Panc1 (cell line): ENCODE measurements around the gene FBXL19. TPM values are rescaled to one million over a fixed set of nuclear protein-coding genes. Genes with fewer than 3 reads are reported as not detected.

Experiments
- ATAC-seq: fragments of 200-7000 bp; cut with Tn5 transposase; 2 replicates; pipeline ENCODE4 v1.9.1; 2020; ENCODE audit warnings: mild to moderate bottlenecking, moderate library complexity
- BruUV-seq: library from RNA; stranded (reverse); fragments of 400-500 nt; replicated peaks from 2 replicates; lab custom pipeline; 2021; lab: Mats Ljungman, UMichigan
- CTCF ChIA-PET: fragments of 300-600 bp; sonication (Branson Sonifier 250); formaldehyde crosslinking; loops from one replicate; lab custom pipeline; 2022; ENCODE audit warnings: antibody characterized with exemption; lab: Charles Lee
- POLR2A ChIA-PET: fragments of 300-600 bp; sonication (Branson Sonifier 250); formaldehyde crosslinking; loops from one replicate; lab custom pipeline; 2022; ENCODE audit warnings: antibody characterized with exemption; lab: Charles Lee
- DNase-seq: peaks from one replicate; pipeline ENCODE4 v3.0.0-alpha.2; 2010; ENCODE audit warnings: low read depth, low spot score
- H3K27ac ChIP-seq: 2 replicates; pipeline ENCODE4 v1.5.1; 2011; ENCODE audit warnings: mild to moderate bottlenecking, low read length, inconsistent platforms
- H3K27me3 ChIP-seq: fragments of 200-500 bp; sonication (Bioruptor generic); 2 replicates; pipeline ENCODE4 v1.6.0; 2014; ENCODE audit warnings: low read length, inconsistent platforms; ENCODE audit not compliant: control insufficient read depth, insufficient read depth
- H3K36me3 ChIP-seq: fragments of 200-500 bp; sonication (Bioruptor generic); 2 replicates; pipeline ENCODE4 v1.5.1; 2014; ENCODE audit warnings: inconsistent platforms, mild to moderate bottlenecking, low read length, moderate library complexity; ENCODE audit not compliant: control insufficient read depth, insufficient read depth
- H3K4me1 ChIP-seq: 2 replicates; pipeline ENCODE4 v1.5.1; 2011; ENCODE audit warnings: inconsistent platforms, mild to moderate bottlenecking, low read length, moderate library complexity; ENCODE audit not compliant: control insufficient read depth, insufficient read depth
- H3K4me3 ChIP-seq, 2 experiments: 2 replicates each; pipeline ENCODE4 v1.5.1; 2011 to 2012; ENCODE audit warnings: low read depth in 2 of 2, low read length in 2 of 2, mild to moderate bottlenecking in 2 of 2, inconsistent platforms in 1 of 2, moderate library complexity in 1 of 2
- H3K9me3 ChIP-seq: fragments of 200-500 bp; sonication (Bioruptor generic); 2 replicates; pipeline ENCODE4 v1.5.1; 2014; ENCODE audit warnings: low read depth, mild to moderate bottlenecking, inconsistent platforms, low read length, moderate library complexity; ENCODE audit not compliant: control insufficient read depth, insufficient read depth
- POLR2AphosphoS5 ChIP-seq: IDR thresholded peaks from 2 replicates; pipeline ENCODE4 v1.6.1; 2012; ENCODE audit warnings: mild to moderate bottlenecking, low read depth, low read length, moderate library complexity
- SIN3A ChIP-seq: IDR thresholded peaks from 2 replicates; pipeline ENCODE4 v1.6.1; 2012; ENCODE audit warnings: low read depth, mild to moderate bottlenecking, low read length, moderate library complexity, borderline replicate concordance; ENCODE audit not compliant: insufficient read depth
- TCF7L2 ChIP-seq: IDR thresholded peaks from 2 replicates; pipeline ENCODE4 v1.6.1; 2011; ENCODE audit warnings: mild to moderate bottlenecking, low read depth, low read length, inconsistent platforms
- in situ Hi-C: cut with HindIII; loops from 2 replicates; pipeline ENCODE4 v1.10.0; 2016; ENCODE audit warnings: low sequenced_read_pairs, low pct_unique_long_range_greater_than_20kb
- intact Hi-C: fragments of 100-400 bp; cut with micrococcal nuclease; formaldehyde crosslinking; loops from one replicate; pipeline ENCODE4 v1.10.0; 2022; ENCODE audit not compliant: unreplicated experiment
- total RNA-seq: library from RNA; stranded (reverse); gene quantifications from one replicate; pipeline ENCODE4 v1.2.1, GENCODE V29; 2021; ENCODE audit not compliant: unreplicated experiment
- TF ChIP-seq, protein P1 (sequence below), 2 experiments: IDR thresholded peaks; 2 replicates each; pipeline ENCODE4 v1.6.1; 2011 to 2012; ENCODE audit warnings: low read depth in 2 of 2, control low read depth in 1 of 2, low read length in 1 of 2, mild to moderate bottlenecking in 1 of 2, moderate library complexity in 1 of 2; ENCODE audit not compliant: insufficient read depth in 1 of 2
- TF ChIP-seq, protein P2 (sequence below): fragments of 450-650 bp; IDR thresholded peaks from 2 replicates; pipeline ENCODE4 v1.5.1; 2017; ENCODE audit warnings: mild to moderate bottlenecking

FBXL19 gene
- total RNA-seq, 1 experiment from 2014 or later: 52.3 TPM

DNA sequence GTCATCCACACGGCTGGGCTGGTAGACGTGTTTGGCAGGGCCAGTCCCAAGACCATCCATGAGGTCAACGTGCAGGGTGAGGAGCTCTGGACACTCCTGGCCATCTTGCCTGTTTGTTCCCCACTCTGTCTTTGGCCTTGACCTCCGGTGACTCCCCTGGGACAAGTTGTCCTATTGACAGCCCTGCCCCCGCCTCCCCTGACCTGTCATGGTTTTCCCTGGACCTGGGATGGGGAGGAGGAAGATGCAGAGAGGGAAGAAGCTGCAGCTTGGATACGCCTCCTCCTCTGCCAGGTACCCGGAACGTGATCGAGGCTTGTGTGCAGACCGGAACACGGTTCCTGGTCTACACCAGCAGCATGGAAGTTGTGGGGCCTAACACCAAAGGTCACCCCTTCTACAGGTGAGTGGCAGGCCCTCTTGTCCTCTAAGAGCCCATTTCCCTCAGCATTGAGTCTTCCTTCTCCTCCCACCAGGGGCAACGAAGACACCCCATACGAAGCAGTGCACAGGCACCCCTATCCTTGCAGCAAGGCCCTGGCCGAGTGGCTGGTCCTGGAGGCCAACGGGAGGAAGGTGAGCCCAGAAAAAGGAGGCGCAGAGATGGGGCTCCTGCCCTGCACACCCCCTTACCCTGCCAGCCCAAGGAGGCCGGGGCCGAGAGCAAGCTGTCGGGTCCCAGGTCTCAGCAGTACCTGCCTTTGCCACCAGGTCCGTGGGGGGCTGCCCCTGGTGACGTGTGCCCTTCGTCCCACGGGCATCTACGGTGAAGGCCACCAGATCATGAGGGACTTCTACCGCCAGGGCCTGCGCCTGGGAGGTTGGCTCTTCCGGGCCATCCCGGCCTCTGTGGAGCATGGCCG is 63.0 kb downstream of the FBXL19 start:
- ATAC-seq (no peak), DNase-seq (no peak)
- Histone ChIP-seq H3K4me3 (no peak overlapping the region), H3K36me3 (no peaks in the 10 kb centered on the region), H3K4me1 (peaks cover 9% of the 10 kb centered on the region), H3K27me3 (no peaks in the 10 kb centered on the region), H3K9me3 (no peaks in the 10 kb centered on the region), H3K27ac (no peak overlapping the region)
- TF ChIP-seq, protein P1, sequence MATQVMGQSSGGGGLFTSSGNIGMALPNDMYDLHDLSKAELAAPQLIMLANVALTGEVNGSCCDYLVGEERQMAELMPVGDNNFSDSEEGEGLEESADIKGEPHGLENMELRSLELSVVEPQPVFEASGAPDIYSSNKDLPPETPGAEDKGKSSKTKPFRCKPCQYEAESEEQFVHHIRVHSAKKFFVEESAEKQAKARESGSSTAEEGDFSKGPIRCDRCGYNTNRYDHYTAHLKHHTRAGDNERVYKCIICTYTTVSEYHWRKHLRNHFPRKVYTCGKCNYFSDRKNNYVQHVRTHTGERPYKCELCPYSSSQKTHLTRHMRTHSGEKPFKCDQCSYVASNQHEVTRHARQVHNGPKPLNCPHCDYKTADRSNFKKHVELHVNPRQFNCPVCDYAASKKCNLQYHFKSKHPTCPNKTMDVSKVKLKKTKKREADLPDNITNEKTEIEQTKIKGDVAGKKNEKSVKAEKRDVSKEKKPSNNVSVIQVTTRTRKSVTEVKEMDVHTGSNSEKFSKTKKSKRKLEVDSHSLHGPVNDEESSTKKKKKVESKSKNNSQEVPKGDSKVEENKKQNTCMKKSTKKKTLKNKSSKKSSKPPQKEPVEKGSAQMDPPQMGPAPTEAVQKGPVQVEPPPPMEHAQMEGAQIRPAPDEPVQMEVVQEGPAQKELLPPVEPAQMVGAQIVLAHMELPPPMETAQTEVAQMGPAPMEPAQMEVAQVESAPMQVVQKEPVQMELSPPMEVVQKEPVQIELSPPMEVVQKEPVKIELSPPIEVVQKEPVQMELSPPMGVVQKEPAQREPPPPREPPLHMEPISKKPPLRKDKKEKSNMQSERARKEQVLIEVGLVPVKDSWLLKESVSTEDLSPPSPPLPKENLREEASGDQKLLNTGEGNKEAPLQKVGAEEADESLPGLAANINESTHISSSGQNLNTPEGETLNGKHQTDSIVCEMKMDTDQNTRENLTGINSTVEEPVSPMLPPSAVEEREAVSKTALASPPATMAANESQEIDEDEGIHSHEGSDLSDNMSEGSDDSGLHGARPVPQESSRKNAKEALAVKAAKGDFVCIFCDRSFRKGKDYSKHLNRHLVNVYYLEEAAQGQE (IDR thresholded peaks at IDR 0.05; ENCODE audit: insufficient read depth in 1 of 2, low read depth in 2 of 2, low read length in 1 of 2): no peak
- BruUV-seq: no TSS peak
- in situ Hi-C loops (no loop called here), intact Hi-C loops (loop anchor here (5.0 kb wide), 1 partner anchor 111 kb away; no protein-coding TSS in a partner anchor)
- CTCF ChIA-PET: interaction anchor here (0.6 kb wide), 1 partner anchor 8 kb away, joined by 3 read pairs; no protein-coding TSS in a partner anchor
- POLR2A ChIA-PET: no interaction called here

- H3K27ac ChIP-seq: no peak overlapping the region
- no TSS peak for BruUV-seq
- TF ChIP-seq, protein P2, sequence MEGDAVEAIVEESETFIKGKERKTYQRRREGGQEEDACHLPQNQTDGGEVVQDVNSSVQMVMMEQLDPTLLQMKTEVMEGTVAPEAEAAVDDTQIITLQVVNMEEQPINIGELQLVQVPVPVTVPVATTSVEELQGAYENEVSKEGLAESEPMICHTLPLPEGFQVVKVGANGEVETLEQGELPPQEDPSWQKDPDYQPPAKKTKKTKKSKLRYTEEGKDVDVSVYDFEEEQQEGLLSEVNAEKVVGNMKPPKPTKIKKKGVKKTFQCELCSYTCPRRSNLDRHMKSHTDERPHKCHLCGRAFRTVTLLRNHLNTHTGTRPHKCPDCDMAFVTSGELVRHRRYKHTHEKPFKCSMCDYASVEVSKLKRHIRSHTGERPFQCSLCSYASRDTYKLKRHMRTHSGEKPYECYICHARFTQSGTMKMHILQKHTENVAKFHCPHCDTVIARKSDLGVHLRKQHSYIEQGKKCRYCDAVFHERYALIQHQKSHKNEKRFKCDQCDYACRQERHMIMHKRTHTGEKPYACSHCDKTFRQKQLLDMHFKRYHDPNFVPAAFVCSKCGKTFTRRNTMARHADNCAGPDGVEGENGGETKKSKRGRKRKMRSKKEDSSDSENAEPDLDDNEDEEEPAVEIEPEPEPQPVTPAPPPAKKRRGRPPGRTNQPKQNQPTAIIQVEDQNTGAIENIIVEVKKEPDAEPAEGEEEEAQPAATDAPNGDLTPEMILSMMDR: no peak
- no peak for TF ChIP-seq TCF7L2
- TF ChIP-seq, protein P1 (IDR thresholded peaks at IDR 0.05; ENCODE audit: insufficient read depth in 1 of 2, low read depth in 2 of 2, low read length in 1 of 2): no peak
- TF ChIP-seq SIN3A: no peak
- no peak for TF ChIP-seq POLR2AphosphoS5
- H3K4me1 ChIP-seq: peaks cover 9% of the 10 kb centered on the region
- H3K27me3 ChIP-seq: no peaks in the 10 kb centered on the region
- no peak for ATAC-seq
- no peak overlapping the region for H3K4me3 ChIP-seq
- no peaks in the 10 kb centered on the region for H3K9me3 ChIP-seq
- in situ Hi-C loops: no loop called here
- no peaks in the 10 kb centered on the region for H3K36me3 ChIP-seq
- CTCF ChIA-PET: no interaction called here
- intact Hi-C loops: loop anchor here (5.0 kb wide), 1 partner anchor 110 kb away; no protein-coding TSS in a partner anchor
- no peak for DNase-seq
- POLR2A ChIA-PET: no interaction called here
Measured at GRCh38 chr16:30987581-30988190, 64.3 kb downstream of the FBXL19 start.
